Heart left ventricle (tissue), 16 donors: ENCODE results near the gene TDRD10. TPM values are rescaled to one million over a fixed set of nuclear protein-coding genes. Genes with fewer than 3 reads are reported as not detected.

Experiments used
- ATAC-seq, 4 donors: fragments of 200-7000 bp; cut with Tn5 transposase; one replicate each; pipeline ENCODE4 v1.9.1; 2020 to 2022; ENCODE audit warnings: moderate library complexity in 4 of 4, mild to moderate bottlenecking in 3 of 4, moderate number of reproducible peaks in 1 of 4
- DNase-seq, 5 donors: peaks; one replicate each; pipeline ENCODE4 v3.0.0-alpha.2; 2020
- H3K27ac ChIP-seq, 12 donors: fragments of 200-600 bp; sonication (generic) in 4 of 12; one replicate each; pipeline versions ENCODE4 v1.5.0 to v1.8.0; 2016 to 2022; ENCODE audit warnings: mild to moderate bottlenecking in 2 of 12
- H3K27me3 ChIP-seq, 9 donors: fragments of 200-600 bp; sonication (generic) in 2 of 9; one replicate each; pipeline versions ENCODE4 v1.5.1 to v1.8.0; 2016 to 2022; ENCODE audit warnings: mild to moderate bottlenecking in 3 of 9
- H3K36me3 ChIP-seq, 9 donors: fragments of 200-600 bp; sonication (generic) in 2 of 9; one replicate each; pipeline versions ENCODE4 v1.5.0 to v1.8.0; 2018 to 2022; ENCODE audit warnings: mild to moderate bottlenecking in 2 of 9
- H3K4me1 ChIP-seq, 12 donors: fragments of 200-600 bp; sonication (generic) in 4 of 12; one replicate each; pipeline versions ENCODE4 v1.5.0 to v1.8.0; 2016 to 2022; ENCODE audit warnings: mild to moderate bottlenecking in 3 of 12
- H3K4me3 ChIP-seq, 12 donors: fragments of 200-600 bp; sonication (generic) in 4 of 12; one replicate each; pipeline versions ENCODE4 v1.5.0 to v1.8.0; 2017 to 2022; ENCODE audit warnings: mild to moderate bottlenecking in 9 of 12, moderate library complexity in 4 of 12
- H3K9me3 ChIP-seq, 12 donors: fragments of 200-600 bp; sonication (generic) in 4 of 12; one replicate each; pipeline versions ENCODE4 v1.5.0 to v1.8.0; 2016 to 2022; ENCODE audit warnings: mild to moderate bottlenecking in 1 of 12
- CTCF ChIP-seq, 12 donors: fragments of 200-600 bp; sonication (generic) in 4 of 12; IDR thresholded peaks; one replicate each; pipeline versions ENCODE4 v1.5.0 to v1.8.0; 2018 to 2022; ENCODE audit warnings: antibody characterized with exemption in 12 of 12, mild to moderate bottlenecking in 5 of 12
- POLR2A ChIP-seq, 2 donors: fragments of 450-650 bp; IDR thresholded peaks; one replicate each; pipeline ENCODE4 v1.6.1; 2017; ENCODE audit warnings: antibody characterized with exemption in 2 of 2, mild to moderate bottlenecking in 2 of 2, moderate library complexity in 2 of 2
- WGBS, 4 donors: extraction: QIAGEN DNeasy Blood & Tissue Kit in 2 of 4; methylation state at CpG; one replicate each; pipeline versions ENCODE4 v1.1.5 to v1.1.7; 2013 to 2018; 5-methylcytosine and 5-hydroxymethylcytosine counted together
- intact Hi-C, 10 donors: fragments of 100-400 bp; cut with DNase I; formaldehyde crosslinking; loops; one replicate each; pipeline versions ENCODE4 v1.11.1 to v1.14.2; 2022
- polyA plus RNA-seq, 2 donors: library from polyadenylated mRNA; stranded (reverse); fragments of 200-250 nt; gene quantifications; one replicate each; pipeline ENCODE4 v1.2.3, GENCODE V29; 2013
- total RNA-seq, 9 donors: library from RNA; depleted of rRNA in 2 of 9; stranded (reverse); fragments of >200 nt in 2 of 9; fragmentation: NEBNext Ultra II Directional in 3 of 9; extraction: Animal tissue kit (Norgen Biotek cat#: 25700) in 3 of 9; gene quantifications; one replicate each; pipeline versions ENCODE4 v1.1.0 to v1.2.4, GENCODE V29; 2016 to 2023
- donor health status: ischemic (EF 13 %, LVEDD 7.1; RV severe dilation, severe dysfunction).
- donor health status: healthy with polysubstance abuse.
- donor health status: DM: no; HTN: yes; CAD: no.
- donor health status: DM: no; HTN: no; CAD: no.
- donor health status: ischemic (EF 25% LVEDD 6.9; RV normal size, moderate dysfunction).
- donor health status: ischemic (EF 25% LVEDD 5.7; RV mildly dilated, moderate dysfunction).
- donor health status: healthy.
- donor health status: DM: yes; HTN: yes; CAD: no.
- donor health status: ischemic (EF 35%, LVEDD 5.7; RV mildly dilated, moderate dysfunction).
- donor health status: nonischemic (EF 11% LVEDD 7.7; RV severe dilation, severe dysfunction).
- donor health status: DM: yes; HTN: yes; CAD: no.
- donor health status: PGD.
- donor health status: ischemic (EF 29% LVEDD 5.4; RV normal size, mild dysfunction).
- donor health status: nonischemic (EF 23%, LVEDD 6.1; RV moderate dilation, normal function).

The TDRD10 gene
- total and polyA plus RNA-seq, 11 donors = 0.71 to 3.4 (median 1.9) TPM

- peaks cover 11 to 86% (median 54%) of the 10 kb centered on the region in 12 donors for H3K4me1 ChIP-seq
- peak overlapping the region in 11 of 12 donors; percentile 8 to 88 (median 47) for H3K27ac ChIP-seq
- WGBS, 4 donors = 50 to 70% (median 59%) methylated on average over 20 of the region's 20 CpGs
- intact Hi-C loops = no loop called here
- ATAC-seq (no peak), DNase-seq (no peak)
- H3K4me3 ChIP-seq = peak overlapping the region in 1 of 12 donors; percentile 4
- no peak for TF ChIP-seq POLR2A (IDR thresholded peaks at IDR 0.05)
- TF ChIP-seq CTCF (IDR thresholded peaks at IDR 0.05) = no peak
- no peaks in the 10 kb centered on the region for H3K27me3 ChIP-seq
- no peaks in the 10 kb centered on the region for H3K9me3 ChIP-seq
- peaks cover 0 to 52% (median 15%) of the 10 kb centered on the region in 9 donors for H3K36me3 ChIP-seq
These were observed 13.1 kb upstream of the TDRD10 start for GRCh38 chr1:154488922-154489321.

- Histone ChIP-seq H3K27me3 (no peaks in the 10 kb centered on the region), H3K36me3 (peaks cover 0 to 56% (median 15%) of the 10 kb centered on the region in 9 donors), H3K4me3 (peak overlapping the region in 1 of 12 donors; percentile 4), H3K9me3 (no peaks in the 10 kb centered on the region), H3K4me1 (peaks cover 15 to 92% (median 57%) of the 10 kb centered on the region in 12 donors), H3K27ac (peak overlapping the region in 9 of 12 donors; percentile 8 to 94 (median 49))
- TF ChIP-seq CTCF (IDR thresholded peaks at IDR 0.05) (no peak), POLR2A (IDR thresholded peaks at IDR 0.05) (no peak)
- ATAC-seq = no peak
- intact Hi-C loops = no loop called here
- no peak for DNase-seq
- 52 to 66% (median 62%) methylated on average over 5 of the region's 5 CpGs for WGBS, 4 donors
These were observed 12.2 kb upstream of the TDRD10 start for GRCh38 chr1:154489695-154490274.

- WGBS, 4 donors = 25 to 49% (median 37%) methylated on average over 1 of the region's 1 CpG
- Histone ChIP-seq H3K27ac (peak overlapping the region in 10 of 12 donors; percentile 8 to 94 (median 42)), H3K27me3 (no peaks in the 10 kb centered on the region), H3K36me3 (peaks cover 0 to 61% (median 15%) of the 10 kb centered on the region in 9 donors), H3K4me1 (peaks cover 21 to 96% (median 62%) of the 10 kb centered on the region in 12 donors), H3K4me3 (no peak overlapping the region), H3K9me3 (no peaks in the 10 kb centered on the region)
- no peak for DNase-seq
- intact Hi-C loops = no loop called here
- no peak for ATAC-seq
- no peak for TF ChIP-seq POLR2A (IDR thresholded peaks at IDR 0.05)
- TF ChIP-seq CTCF (IDR thresholded peaks at IDR 0.05) = no peak
These were observed 11.7 kb upstream of the TDRD10 start for GRCh38 chr1:154490317-154490716.

GRCh38 chr1:154492115-154492514 lies 9.9 kb upstream of the TDRD10 start:
- Histone ChIP-seq H3K36me3 (peaks cover 0 to 45% (median 7%) of the 10 kb centered on the region in 9 donors), H3K4me3 (peak overlapping the region in 1 of 12 donors; percentile 4), H3K9me3 (no peaks in the 10 kb centered on the region), H3K27ac (peak overlapping the region; percentile 35 to 94 (median 74)), H3K4me1 (peaks cover 15 to 88% (median 57%) of the 10 kb centered on the region in 12 donors), H3K27me3 (no peaks in the 10 kb centered on the region)
- ATAC-seq (no peak), DNase-seq (no peak)
- intact Hi-C loops = no loop called here
- no peak for TF ChIP-seq CTCF (IDR thresholded peaks at IDR 0.05)
- TF ChIP-seq POLR2A (IDR thresholded peaks at IDR 0.05) = no peak
- WGBS, 4 donors = 62 to 72% (median 65%) methylated on average over 4 of the region's 4 CpGs
